Cerebellar cortex (tissue), 1 donor: ENCODE results near the gene CDC5L.
"Not testable (repeated sequence)": the region's sequence is repeated elsewhere in the genome, so short reads cannot be mapped to it uniquely, and the experiment has no call there.

ENCODE experiments used
- DNase-seq: peaks from one replicate; pipeline ENCODE4 v3.0.0-alpha.2; 2015; ENCODE audit warnings: low spot score

CDC5L gene

GRCh38 chr6:44415449-44415848 is 27.9 kb downstream of the CDC5L start:
- DNase-seq = no peak

GRCh38 chr6:44415873-44416502 is 28.5 kb downstream of the CDC5L start:
- no peak for DNase-seq

- no peak for DNase-seq
These were observed 35.0 kb downstream of the CDC5L start for GRCh38 chr6:44422531-44422930.

DNA sequence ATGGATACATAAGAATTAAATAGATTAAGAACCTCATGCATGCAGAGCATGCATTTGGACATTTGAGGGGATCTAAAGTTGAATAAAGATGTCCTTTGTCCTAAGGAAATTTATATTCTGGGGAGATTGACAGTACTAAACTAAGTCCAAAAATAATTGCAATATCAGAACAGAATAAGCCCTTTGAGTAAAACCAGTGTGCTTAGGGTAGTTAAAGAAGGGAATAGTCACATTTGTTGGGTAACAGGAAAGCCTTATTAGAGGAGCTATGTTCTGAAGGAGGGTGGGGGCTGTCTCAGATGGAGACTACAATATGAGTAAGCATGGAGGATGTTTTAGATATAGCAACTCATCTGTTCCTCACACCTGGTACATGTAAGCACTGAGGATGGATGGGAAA is 35.8 kb downstream of the CDC5L start:
- no peak for DNase-seq

DNA sequence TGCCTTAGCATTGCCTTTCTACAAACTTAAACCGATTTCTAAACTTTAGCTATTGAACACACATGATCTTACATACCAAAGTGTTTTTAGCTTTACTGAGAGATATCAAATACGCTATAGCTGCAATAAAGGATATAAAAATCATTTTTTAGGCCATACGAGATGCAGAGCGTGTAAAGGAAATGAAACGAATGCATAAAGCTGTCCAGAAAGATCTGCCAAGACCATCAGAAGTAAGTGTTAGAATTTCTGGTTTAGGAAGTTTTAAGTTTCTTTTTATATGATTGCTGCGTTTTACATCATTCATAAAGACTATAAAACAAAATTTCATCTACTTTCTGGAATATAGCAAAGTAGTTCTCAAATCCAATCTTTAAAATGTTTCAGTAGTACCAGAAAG is 38.4 kb downstream of the CDC5L start:
- DNase-seq = no peak

GRCh38 chr6:44428682-44429081 is 41.2 kb downstream of the CDC5L start:
- DNase-seq = no peak

- DNase-seq = no peak
These were observed 42.8 kb downstream of the CDC5L start for GRCh38 chr6:44430326-44430725.

DNA sequence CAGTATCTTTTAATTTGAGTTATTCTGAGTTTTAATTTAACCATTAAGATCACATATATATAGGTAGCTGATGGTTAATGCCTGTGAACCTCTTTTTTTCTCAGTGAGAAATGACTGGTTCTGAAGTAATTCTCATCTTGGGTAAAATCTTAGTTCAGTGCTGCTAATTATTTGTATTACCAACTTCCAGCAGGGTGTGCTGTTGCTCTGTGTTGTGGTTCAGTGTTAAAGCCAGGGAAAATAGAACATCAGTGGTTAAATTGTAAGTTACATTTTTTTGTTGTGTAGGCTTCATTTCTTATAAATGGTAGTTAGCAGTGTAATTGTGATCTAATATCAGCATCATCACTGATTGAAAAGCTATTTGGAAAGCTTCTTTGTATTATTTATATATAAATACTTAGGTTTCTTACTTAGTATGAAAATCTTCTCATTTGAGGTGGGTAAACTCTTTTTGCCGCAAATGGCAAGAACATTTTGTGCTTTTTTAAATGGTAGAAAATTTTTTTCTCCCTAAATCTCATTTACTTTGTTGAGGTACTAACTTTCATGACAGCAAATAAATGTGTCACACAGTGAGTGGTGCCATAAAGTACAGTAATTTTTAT is 43.7 kb downstream of the CDC5L start:
- DNase-seq = peak; percentile 71

GRCh38 chr6:44432227-44432626 is 44.7 kb downstream of the CDC5L start:
- DNase-seq = no peak

GRCh38 chr6:44432726-44433125 is 45.2 kb downstream of the CDC5L start:
- no peak for DNase-seq

GRCh38 chr6:44435500-44435899 is 48.0 kb downstream of the CDC5L start:
- DNase-seq = no peak

DNA sequence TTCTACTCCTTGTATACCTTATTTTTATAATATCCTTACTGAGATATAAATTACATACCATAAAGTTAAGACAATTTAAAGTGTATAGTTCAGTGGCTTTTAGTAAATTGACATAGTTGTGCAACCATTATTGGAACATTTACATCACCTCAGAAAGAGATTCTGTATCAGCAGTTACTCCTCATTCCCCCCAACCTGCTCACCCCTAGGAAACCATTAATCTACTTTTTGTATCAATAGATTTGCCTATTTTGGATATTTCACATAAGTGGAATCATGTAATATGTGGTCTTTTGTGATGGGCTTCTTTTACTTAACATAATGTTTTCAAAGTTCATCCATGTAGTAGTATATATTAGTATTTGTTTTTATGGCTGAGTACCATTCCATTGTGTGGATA is 51.3 kb downstream of the CDC5L start:
- no peak for DNase-seq

DNA sequence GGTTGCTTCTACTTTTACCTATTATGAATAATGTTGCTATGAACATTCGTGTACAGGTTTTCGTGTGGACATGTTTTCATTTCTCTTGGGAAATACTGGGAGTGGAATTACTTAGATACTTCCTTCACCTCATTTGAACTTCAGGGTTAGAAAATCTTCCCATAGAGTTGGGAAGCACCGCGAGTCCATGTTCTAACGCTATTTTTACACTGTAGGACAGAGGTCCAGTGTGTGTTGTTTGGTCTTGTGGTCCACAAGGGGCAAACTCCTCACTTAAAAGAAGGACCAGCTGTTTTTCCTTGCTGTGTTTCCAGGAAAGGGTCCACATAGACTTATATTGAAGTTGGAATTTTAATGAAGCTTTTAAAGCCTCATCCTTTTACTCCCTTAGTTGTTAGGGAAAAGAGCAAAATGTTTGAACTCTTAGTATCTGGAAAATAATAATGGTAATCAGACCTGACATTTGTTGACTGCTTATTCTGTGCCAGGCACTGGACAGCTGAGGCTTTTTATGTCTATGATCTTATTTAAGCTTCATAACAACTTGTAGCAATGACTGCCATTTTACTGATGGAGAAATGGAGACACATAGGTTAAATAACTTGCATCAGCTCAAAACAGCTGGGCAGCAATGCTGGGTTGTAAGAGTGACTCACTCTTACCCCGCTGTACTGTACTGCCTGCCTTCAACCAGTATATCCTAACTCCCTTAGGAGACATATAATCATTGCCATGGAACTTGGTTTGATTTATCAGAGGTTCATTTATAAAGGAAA is 52.0 kb downstream of the CDC5L start:
- DNase-seq = no peak

DNA sequence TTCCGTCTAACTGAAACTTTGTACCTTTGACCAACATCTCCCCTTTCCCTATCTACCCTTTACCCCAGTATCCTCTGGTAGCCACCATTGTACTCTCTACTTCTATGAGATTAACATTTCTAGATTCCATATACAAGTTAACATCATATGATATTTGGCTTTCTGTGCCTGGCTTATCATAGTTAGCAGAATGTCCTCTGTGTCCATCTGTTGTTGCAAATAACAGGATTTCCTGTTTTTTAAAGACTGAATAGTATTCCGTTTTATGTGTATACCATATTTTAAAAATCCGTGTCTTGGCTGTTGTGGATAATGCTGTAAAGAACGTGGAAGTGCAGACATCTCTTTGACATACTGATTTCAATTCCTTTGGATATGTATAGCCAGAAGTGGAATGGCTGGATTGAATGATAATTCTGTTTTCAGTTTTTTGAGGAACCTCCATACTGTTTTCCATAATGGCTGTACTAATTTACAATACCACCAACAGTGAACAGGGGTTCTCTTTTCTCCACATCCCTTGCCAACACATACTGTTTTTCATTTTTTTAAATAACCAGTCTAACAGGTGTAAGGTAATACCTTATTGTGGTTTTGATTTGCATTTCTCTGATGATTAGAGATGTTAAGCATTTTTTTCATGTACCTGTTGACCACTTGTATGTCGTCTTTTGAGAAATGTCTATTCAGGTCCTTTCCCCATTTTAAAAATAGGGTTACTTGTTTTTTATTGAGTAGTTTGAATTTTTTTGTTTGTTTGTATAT is 53.8 kb downstream of the CDC5L start:
- DNase-seq = no peak

GRCh38 chr6:44442236-44442635 is 54.7 kb downstream of the CDC5L start:
- DNase-seq = no peak

GRCh38 chr6:44442833-44443444 is 55.4 kb downstream of the CDC5L start:
- DNase-seq = no peak

- DNase-seq = no peak
These were observed 57.3 kb downstream of the CDC5L start for GRCh38 chr6:44444853-44445252.

DNA sequence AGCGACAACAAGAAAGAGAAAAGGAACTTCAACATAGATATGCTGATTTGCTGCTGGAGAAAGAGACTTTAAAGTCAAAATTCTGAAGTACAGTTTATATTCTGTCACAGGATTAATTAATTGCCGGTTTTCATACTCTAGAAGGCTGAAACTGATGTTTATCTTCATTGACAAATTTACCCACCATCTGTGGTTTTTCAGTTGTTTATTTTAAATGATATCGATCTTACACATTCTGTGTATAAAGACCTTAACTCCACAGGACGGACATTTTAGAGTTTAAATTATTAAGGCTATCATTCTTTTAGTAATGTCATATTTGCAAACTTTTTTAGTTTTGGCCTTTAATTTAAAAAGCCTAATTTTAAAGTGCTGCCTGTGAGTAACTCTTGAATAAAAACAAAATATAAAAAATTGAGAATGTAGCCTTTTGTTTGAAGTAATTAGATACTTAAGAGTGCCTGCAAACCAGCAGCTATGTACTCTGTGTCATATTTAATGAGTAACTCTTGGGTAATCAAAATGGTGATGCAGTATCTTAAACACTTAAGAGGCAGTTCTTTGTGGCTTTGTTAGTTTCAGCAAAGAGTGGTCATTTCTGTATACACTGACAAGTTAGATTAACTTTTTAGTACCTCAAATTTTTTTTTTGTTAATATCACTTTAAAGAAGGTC is 59.3 kb downstream of the CDC5L start:
- no peak for DNase-seq

DNA sequence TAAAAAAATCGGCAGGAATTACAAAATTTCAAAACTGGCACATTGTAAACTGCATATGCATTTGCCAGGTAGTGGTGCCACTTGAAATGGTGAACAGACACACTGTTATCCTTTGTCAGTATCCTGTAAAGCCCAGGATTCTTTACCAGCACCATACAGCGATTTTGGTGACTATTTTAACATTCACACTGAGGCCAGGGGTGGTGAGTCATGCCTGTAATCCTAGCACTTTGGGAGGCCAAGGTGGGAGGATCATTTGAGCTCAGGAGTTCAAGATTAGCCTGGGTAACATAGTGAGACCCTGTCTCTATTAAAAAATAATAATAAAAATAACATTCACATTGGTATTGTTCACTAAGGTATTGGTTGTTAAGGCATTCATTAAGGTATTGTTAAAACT is 61.7 kb downstream of the CDC5L start:
- not testable (repeated sequence) for DNase-seq

GRCh38 chr6:44451803-44452695 is 64.5 kb downstream of the CDC5L start:
- no peak for DNase-seq

- DNase-seq = no peak
These were observed 65.2 kb downstream of the CDC5L start for GRCh38 chr6:44452725-44453124.
